Fibroblast of villous mesenchyme (primary cell): ENCODE measurements around the gene FAAP20. TPM values are rescaled to one million over a fixed set of nuclear protein-coding genes. Genes with fewer than 3 reads are reported as not detected.

Experiments
- DNase-seq: peaks from one replicate; pipeline ENCODE4 v3.0.0-alpha.2; 2010; ENCODE audit warnings: low read depth
- H3K4me3 ChIP-seq: 2 replicates; pipeline ENCODE4 v1.5.1; 2011; ENCODE audit warnings: low read depth, mild to moderate bottlenecking, low read length
- total RNA-seq: library from RNA; depleted of rRNA; stranded (reverse); fragments of >200 nt; gene quantifications from 2 replicates; pipeline ENCODE4 v1.2.3, GENCODE V29; 2012
- TF ChIP-seq, protein P1 (sequence below): IDR thresholded peaks from 2 replicates; pipeline ENCODE4 v1.5.1; 2012; ENCODE audit warnings: low read depth, mild to moderate bottlenecking, low read length; ENCODE audit not compliant: insufficient read depth

The FAAP20 gene
- total RNA-seq, 1 donor, result 20.7 TPM

- no peak for DNase-seq
- no peak overlapping the region for H3K4me3 ChIP-seq
- TF ChIP-seq, protein P1, sequence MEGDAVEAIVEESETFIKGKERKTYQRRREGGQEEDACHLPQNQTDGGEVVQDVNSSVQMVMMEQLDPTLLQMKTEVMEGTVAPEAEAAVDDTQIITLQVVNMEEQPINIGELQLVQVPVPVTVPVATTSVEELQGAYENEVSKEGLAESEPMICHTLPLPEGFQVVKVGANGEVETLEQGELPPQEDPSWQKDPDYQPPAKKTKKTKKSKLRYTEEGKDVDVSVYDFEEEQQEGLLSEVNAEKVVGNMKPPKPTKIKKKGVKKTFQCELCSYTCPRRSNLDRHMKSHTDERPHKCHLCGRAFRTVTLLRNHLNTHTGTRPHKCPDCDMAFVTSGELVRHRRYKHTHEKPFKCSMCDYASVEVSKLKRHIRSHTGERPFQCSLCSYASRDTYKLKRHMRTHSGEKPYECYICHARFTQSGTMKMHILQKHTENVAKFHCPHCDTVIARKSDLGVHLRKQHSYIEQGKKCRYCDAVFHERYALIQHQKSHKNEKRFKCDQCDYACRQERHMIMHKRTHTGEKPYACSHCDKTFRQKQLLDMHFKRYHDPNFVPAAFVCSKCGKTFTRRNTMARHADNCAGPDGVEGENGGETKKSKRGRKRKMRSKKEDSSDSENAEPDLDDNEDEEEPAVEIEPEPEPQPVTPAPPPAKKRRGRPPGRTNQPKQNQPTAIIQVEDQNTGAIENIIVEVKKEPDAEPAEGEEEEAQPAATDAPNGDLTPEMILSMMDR, result no peak
Observed at GRCh38 chr1:2209400-2210083, 15.0 kb upstream of the FAAP20 start.

DNA sequence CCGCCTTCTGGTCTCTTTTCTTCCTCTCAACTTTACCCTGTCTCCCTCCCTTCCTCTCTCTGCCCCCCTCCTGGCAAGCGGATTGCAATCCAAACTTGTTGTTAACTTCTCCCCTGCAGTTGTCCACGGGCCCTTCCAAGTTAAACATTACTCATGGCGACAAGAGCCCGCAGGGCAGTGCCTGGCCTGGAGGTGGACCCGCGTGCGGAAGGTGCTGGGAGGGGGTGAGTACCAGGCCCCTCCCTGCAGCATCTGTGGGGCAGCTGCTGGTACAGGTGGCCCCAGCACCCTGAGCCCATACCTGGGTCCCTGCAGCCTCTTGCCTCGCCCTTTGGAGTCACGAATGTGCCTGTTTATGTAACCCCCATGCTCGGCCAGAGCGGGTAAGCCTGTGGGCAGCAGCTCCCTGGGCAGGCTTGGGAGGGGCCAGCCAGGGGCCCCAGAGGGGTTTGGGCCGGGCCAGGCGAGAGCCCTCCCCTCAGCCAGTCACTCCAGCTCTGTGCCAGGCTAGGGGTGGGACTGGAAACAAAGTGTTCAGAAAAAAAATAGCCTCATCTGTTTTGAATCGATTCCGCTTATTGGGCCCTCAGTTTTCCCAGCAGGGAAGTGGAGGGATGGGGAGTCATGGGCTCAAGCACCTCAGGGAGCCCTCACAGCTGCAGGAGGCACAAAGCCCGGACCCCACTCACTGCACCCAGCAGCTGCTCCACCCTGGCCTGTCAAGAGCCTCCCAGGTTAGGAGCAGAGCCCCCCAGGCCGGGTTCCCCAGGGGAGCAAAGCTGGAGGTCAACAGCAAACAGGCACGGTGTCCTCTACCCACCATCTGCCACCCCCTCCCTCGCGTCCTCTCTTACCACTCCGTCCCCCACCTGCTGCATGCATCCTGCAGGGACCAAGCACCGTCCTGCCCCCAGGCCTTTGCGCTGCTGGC, 14.0 kb upstream of the FAAP20 start:
- TF ChIP-seq, protein P1, result no peak
- DNase-seq, result peak; percentile 60
- H3K4me3 ChIP-seq, result no peak overlapping the region

DNA sequence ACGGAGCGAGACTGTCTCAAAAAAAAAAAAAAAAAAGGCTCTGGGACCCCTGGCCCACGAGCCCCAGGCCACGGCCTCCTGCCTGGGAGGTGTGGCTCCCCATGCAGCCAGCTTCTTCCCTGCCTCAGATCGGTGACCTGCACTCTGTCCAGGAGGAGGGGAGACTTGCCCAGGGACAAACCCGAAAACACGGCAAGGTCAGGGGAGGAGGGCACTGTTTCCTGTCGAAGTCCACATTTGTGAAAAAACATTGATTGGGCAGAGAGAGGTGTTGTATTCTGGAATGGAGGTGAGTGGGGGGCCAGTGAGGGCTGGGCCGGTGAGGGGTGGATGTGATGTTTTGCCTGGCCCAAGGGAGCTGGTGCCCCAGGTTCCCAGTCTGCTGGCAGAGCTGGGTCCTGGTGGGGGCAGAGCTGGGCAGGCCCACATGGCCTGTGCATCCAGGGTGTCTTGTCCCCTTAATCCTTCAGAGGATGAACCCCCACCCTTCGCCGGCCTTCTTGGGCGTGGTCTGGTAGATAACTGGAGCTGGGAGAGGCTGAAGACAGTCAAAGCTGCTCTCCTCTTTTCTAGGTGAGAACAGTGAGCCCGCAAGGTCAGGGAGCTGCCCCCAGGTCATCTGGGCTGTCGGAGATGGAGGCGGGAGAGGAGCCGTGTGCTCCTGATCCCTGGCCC, 12.4 kb upstream of the FAAP20 start:
- DNase-seq, result peak; percentile 19
- H3K4me3 ChIP-seq, result no peak overlapping the region
- TF ChIP-seq, protein P1, result no peak

GRCh38 chr1:2205191-2205952, 10.8 kb upstream of the FAAP20 start:
- DNase-seq, result peak; percentile 97
- H3K4me3 ChIP-seq, result peak overlapping the region; percentile 50

DNA sequence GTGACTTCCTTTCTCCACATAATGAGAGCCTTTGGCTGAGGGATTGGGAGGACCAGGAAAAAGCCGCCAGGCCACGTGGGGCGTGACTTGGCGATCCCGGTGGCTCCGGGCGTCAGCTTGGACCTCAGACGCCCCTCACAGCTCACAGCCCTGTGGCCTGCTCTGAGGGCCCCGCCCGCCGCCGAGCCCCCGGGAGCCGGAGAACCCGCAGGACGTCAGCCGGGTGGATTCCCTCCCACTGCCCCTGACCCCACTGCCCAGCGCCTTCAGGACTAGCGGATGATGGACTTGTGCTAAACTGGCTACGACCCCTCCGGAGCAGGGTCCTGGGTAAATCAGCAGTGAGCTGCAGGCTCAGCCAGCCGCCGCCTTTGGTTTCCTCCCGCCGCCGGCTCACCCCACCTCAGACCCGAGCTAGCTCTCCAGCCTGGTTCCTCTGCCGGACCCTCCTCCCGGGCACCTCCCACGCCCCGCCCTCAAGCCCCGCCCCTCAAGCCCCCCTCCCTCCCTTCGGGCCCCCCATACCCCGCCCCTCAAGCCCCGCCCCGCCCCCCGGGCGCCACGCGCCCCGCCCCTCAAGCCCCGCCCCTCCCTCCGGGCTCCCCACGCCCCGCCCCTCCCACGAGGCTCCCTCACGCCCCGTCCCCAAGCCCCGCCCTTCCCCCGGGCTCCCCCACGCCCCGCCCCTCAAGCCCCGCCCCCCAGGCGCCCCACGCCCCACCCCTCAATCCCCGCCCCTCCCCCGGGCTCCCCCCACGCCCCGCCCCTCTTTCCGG, 10.0 kb upstream of the FAAP20 start:
- peak; percentile 87 for DNase-seq
- TF ChIP-seq, protein P1, result no peak
- H3K4me3 ChIP-seq, result peak overlapping the region; percentile 61

More at GRCh38 chr1:2205191-2205952, 10.8 kb upstream of the FAAP20 start:
- TF ChIP-seq, protein P1, result no peak
